HCT116 (cell line): Measurements from ENCODE around the gene RIC8B. TPM values are rescaled to one million over a fixed set of nuclear protein-coding genes. Genes with fewer than 3 reads are reported as not detected.

Experiments used
- ATAC-seq: fragments of 200-7000 bp; cut with Tn5 transposase; 2 replicates; pipeline ENCODE4 v1.9.1; 2020; ENCODE audit warnings: mild to moderate bottlenecking, moderate library complexity
- BruUV-seq: library from RNA; stranded (reverse); fragments of 400-500 nt; replicated peaks from 2 replicates; lab custom pipeline; 2021; lab: Mats Ljungman, UMichigan
- CTCF ChIA-PET: fragments of 300-600 bp; sonication (Branson Sonifier 250); formaldehyde crosslinking; loops from one replicate; lab custom pipeline; 2021; ENCODE audit warnings: antibody characterized with exemption; lab: Charles Lee
- POLR2A ChIA-PET: fragments of 300-600, 350-600 bp; sonication (Branson Sonifier 250); formaldehyde crosslinking; loops from one replicate; lab custom pipeline; 2021; ENCODE audit warnings: antibody characterized with exemption; lab: Charles Lee
- RAD21 ChIA-PET, 2 experiments: fragments of 300-600 bp; sonication (Branson Sonifier 250); formaldehyde crosslinking; loops; one replicate each; lab custom pipeline; 2023; ENCODE audit warnings: low total read pairs in 2 of 2; ENCODE audit not compliant: uncharacterized antibody in 2 of 2, unreplicated experiment in 2 of 2, low non-redundant PET in 1 of 2; lab: Charles Lee
- DNase-seq: peaks from one replicate; pipeline ENCODE4 v3.0.0-alpha.2; 2010; ENCODE audit warnings: low read depth, low spot score
- H2AFZ ChIP-seq: fragments of 200-600 bp; shearing (Covaris generic), sonication (generic); 2 replicates; pipeline ENCODE4 v1.6.1; 2017; ENCODE audit warnings: low read depth, mixed run types, mixed read lengths, antibody characterized with exemption, low read length; ENCODE audit not compliant: poor library complexity, severe bottlenecking
- H3K27ac ChIP-seq: 2 replicates; pipeline ENCODE4 v1.5.1; 2012; ENCODE audit warnings: low read depth, low read length
- H3K27me3 ChIP-seq: fragments of 200-600 bp; sonication (generic); 2 replicates; pipeline ENCODE4 v1.6.1; 2016; ENCODE audit warnings: mixed run types, low read length, mixed read lengths; ENCODE audit not compliant: insufficient read depth
- H3K36me3 ChIP-seq, 2 experiments: fragments of 200-500 bp in 1 of 2; fragments of 200-600 bp in 1 of 2; sonication (Bioruptor generic) in 1 of 2; sonication (generic) in 1 of 2; 2 replicates each; pipeline versions ENCODE4 v1.5.1 to v1.6.1; 2014 to 2016; ENCODE audit warnings: low read length in 2 of 2, inconsistent platforms in 1 of 2, mixed read lengths in 1 of 2, mixed run types in 1 of 2; ENCODE audit not compliant: insufficient read depth in 2 of 2, control insufficient read depth in 1 of 2
- H3K4me1 ChIP-seq, 2 experiments: fragments of 200-600 bp in 1 of 2; sonication (generic) in 1 of 2; 2 replicates each; pipeline versions ENCODE4 v1.5.1 to v1.6.1; 2012 to 2017; ENCODE audit warnings: low read length in 2 of 2, inconsistent platforms in 1 of 2, mild to moderate bottlenecking in 1 of 2, mixed read lengths in 1 of 2, mixed run types in 1 of 2, moderate library complexity in 1 of 2; ENCODE audit not compliant: insufficient read depth in 2 of 2, control insufficient read depth in 1 of 2
- H3K4me2 ChIP-seq: fragments of 200-600 bp; sonication (generic); 2 replicates; pipeline ENCODE4 v1.6.1; 2017; ENCODE audit warnings: mixed run types, low read length, mixed read lengths
- H3K4me3 ChIP-seq, 2 experiments: fragments of 200-600 bp in 1 of 2; sonication (generic) in 1 of 2; replicated peaks in 1 of 2; 2 replicates each; pipeline ENCODE4 v1.5.1; 2011 to 2016; ENCODE audit warnings: low read length in 2 of 2, control low read depth in 1 of 2, low read depth in 1 of 2, mild to moderate bottlenecking in 1 of 2, mixed read lengths in 1 of 2, mixed run types in 1 of 2
- H3K79me2 ChIP-seq: fragments of 200-600 bp; sonication (generic); 2 replicates; pipeline ENCODE4 v1.6.1; 2017; ENCODE audit warnings: mild to moderate bottlenecking, mixed run types, low read length, moderate library complexity, mixed read lengths; ENCODE audit not compliant: insufficient read depth
- H3K9ac ChIP-seq: fragments of 200-600 bp; sonication (generic); 2 replicates; pipeline ENCODE4 v1.6.1; 2016; ENCODE audit warnings: low read length, mixed read lengths
- H3K9me2 ChIP-seq: fragments of 200-600 bp; sonication (generic), shearing (Covaris generic); 2 replicates; pipeline ENCODE4 v1.6.1; 2017; ENCODE audit warnings: mixed run types, mild to moderate bottlenecking, moderate library complexity; ENCODE audit not compliant: insufficient read depth
- H3K9me3 ChIP-seq, 2 experiments: fragments of 200-500 bp in 1 of 2; fragments of 200-600 bp in 1 of 2; sonication (Bioruptor generic) in 1 of 2; sonication (generic) in 1 of 2; 2 replicates each; pipeline ENCODE4 v1.6.1; 2014 to 2017; ENCODE audit warnings: low read length in 2 of 2, mixed read lengths in 2 of 2, inconsistent platforms in 1 of 2, low read depth in 1 of 2, mild to moderate bottlenecking in 1 of 2, mixed run types in 1 of 2, moderate library complexity in 1 of 2; ENCODE audit not compliant: control insufficient read depth in 1 of 2, insufficient read depth in 1 of 2
- H4K20me1 ChIP-seq: fragments of 200-600 bp; sonication (generic), shearing (Covaris generic); 2 replicates; pipeline ENCODE4 v1.6.1; 2017; ENCODE audit warnings: mixed run types, mild to moderate bottlenecking, moderate library complexity; ENCODE audit not compliant: insufficient read depth
- CBX3 ChIP-seq: IDR thresholded peaks from 2 replicates; pipeline ENCODE4 v1.6.1; 2012; ENCODE audit warnings: low read depth
- EZH2 ChIP-seq: fragments of 200-600 bp; sonication (generic); IDR thresholded peaks from 2 replicates; pipeline ENCODE4 v1.6.1; 2017; ENCODE audit warnings: antibody characterized with exemption, mixed run types
- EZH2phosphoT487 ChIP-seq: fragments of 200-600 bp; IDR thresholded peaks from 2 replicates; pipeline ENCODE4 v1.6.1; 2018; ENCODE audit warnings: antibody characterized with exemption, borderline replicate concordance
- RAD21 ChIP-seq: IDR thresholded peaks from 2 replicates; pipeline ENCODE4 v1.6.1; 2012; ENCODE audit warnings: low read depth, mild to moderate bottlenecking
- SP1 ChIP-seq: IDR thresholded peaks from 2 replicates; pipeline ENCODE4 v1.6.1; 2012; ENCODE audit warnings: low read depth
- SRF ChIP-seq: IDR thresholded peaks from 2 replicates; pipeline ENCODE4 v1.6.1; 2012; ENCODE audit warnings: low read depth
- ZFX ChIP-seq: fragments of 450-650 bp; IDR thresholded peaks from 2 replicates; pipeline ENCODE4 v1.6.1; 2017
- intact Hi-C: fragments of 100-400 bp; cut with micrococcal nuclease; formaldehyde crosslinking; loops from 2 replicates; pipeline ENCODE4 v1.10.0; 2022
- total RNA-seq: library from RNA; stranded (reverse); gene quantifications from one replicate; pipeline ENCODE4 v1.2.1, GENCODE V29; 2021; ENCODE audit not compliant: unreplicated experiment
- TF ChIP-seq, protein P1 (sequence below), 3 experiments: fragments of 200-600 bp in 1 of 3; sonication (generic) in 1 of 3; IDR thresholded peaks in 2 of 3; conservative IDR thresholded peaks in 1 of 3; 2 replicates each; pipeline ENCODE4 v1.5.1; 2012 to 2017; ENCODE audit warnings: low read depth in 2 of 3, low read length in 2 of 3, antibody characterized with exemption in 1 of 3, borderline replicate concordance in 1 of 3, control low read depth in 1 of 3, mild to moderate bottlenecking in 1 of 3, mixed read lengths in 1 of 3, mixed run types in 1 of 3, moderate library complexity in 1 of 3; ENCODE audit not compliant: insufficient read depth in 1 of 3

RIC8B gene
- total RNA-seq, 1 experiment from 2014 or later: 16.7 TPM

DNA sequence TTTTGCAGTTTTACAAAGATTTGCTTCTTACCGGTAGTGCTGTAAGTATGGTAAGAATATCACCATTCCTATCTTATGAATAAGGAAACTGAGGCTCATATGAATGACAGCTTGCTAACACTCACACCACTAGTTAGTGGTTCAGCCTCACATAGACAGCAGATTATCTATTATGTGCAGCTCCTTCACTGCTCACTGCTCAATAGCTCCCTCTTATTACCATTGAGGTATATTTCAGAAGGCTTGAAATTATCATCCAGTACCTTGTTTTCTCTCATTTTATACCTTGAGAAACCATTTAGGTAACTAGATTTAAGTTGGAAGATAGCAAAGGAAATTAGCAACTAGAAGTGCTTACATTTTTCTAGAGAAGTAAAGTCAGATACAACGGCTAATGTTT lies 15.5 kb downstream of the RIC8B start (continued):
- TF ChIP-seq, protein P1, sequence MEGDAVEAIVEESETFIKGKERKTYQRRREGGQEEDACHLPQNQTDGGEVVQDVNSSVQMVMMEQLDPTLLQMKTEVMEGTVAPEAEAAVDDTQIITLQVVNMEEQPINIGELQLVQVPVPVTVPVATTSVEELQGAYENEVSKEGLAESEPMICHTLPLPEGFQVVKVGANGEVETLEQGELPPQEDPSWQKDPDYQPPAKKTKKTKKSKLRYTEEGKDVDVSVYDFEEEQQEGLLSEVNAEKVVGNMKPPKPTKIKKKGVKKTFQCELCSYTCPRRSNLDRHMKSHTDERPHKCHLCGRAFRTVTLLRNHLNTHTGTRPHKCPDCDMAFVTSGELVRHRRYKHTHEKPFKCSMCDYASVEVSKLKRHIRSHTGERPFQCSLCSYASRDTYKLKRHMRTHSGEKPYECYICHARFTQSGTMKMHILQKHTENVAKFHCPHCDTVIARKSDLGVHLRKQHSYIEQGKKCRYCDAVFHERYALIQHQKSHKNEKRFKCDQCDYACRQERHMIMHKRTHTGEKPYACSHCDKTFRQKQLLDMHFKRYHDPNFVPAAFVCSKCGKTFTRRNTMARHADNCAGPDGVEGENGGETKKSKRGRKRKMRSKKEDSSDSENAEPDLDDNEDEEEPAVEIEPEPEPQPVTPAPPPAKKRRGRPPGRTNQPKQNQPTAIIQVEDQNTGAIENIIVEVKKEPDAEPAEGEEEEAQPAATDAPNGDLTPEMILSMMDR (IDR thresholded peaks at IDR 0.05 in 2 of 3, conservative IDR thresholded peaks at IDR 0.05 in 1 of 3; ENCODE audit: borderline replicate concordance in 1 of 3, insufficient read depth in 1 of 3, low read depth in 2 of 3, low read length in 2 of 3): peak; percentile 8 to 30 (median 10); a peak in 4 of 6 replicates
- no peak for TF ChIP-seq SP1
- no peak for TF ChIP-seq EZH2
- TF ChIP-seq RAD21: peak; percentile 42; the same call in 1 of the 2 replicates

GRCh38 chr12:106791531-106791930 lies 17.0 kb downstream of the RIC8B start:
- no peaks in the 10 kb centered on the region for H3K9me3 ChIP-seq
- no peaks in the 10 kb centered on the region for H3K27me3 ChIP-seq
- intact Hi-C loops: no loop called here
- no peak overlapping the region for H3K27ac ChIP-seq
- RAD21 ChIA-PET: no interaction called here
- no peak overlapping the region for H2AFZ ChIP-seq
- no peak for DNase-seq
- CTCF ChIA-PET: interaction anchor here (1.5 kb wide), 1 partner anchor 10 kb away, joined by 3 read pairs; no protein-coding TSS in a partner anchor
- TF ChIP-seq SRF (no peak), EZH2phosphoT487 (no peak), CBX3 (no peak), ZFX (no peak)
- no peak for ATAC-seq
- H3K4me1 ChIP-seq: no peaks in the 10 kb centered on the region
- peaks cover 1 to 4% of the 10 kb centered on the region in 2 experiments; a peak in 3 of 4 replicates for H3K36me3 ChIP-seq
- no peaks in the 10 kb centered on the region for H3K9me2 ChIP-seq
- no peak overlapping the region for H3K4me2 ChIP-seq
- no peaks in the 10 kb centered on the region; the same call in 1 of the 2 replicates for H4K20me1 ChIP-seq
- H3K9ac ChIP-seq: no peak overlapping the region
- no peaks in the 10 kb centered on the region for H3K79me2 ChIP-seq
- H3K4me3 ChIP-seq: no peak overlapping the region
- POLR2A ChIA-PET: no interaction called here
- BruUV-seq: no TSS peak
